GM18507 (cell line): ENCODE results near the gene AFDN.
A peak's percentile ranks its signal among the peaks of the same experiment; 100 is the strongest.

Experiments used
- DNase-seq: peaks from one replicate; pipeline ENCODE4 v3.0.0; 2011; ENCODE audit warnings: low read depth; ENCODE audit not compliant: insufficient read length; ENCODE audit errors: extremely low spot score
- FAIRE-seq: peaks from 2 replicates; lab custom pipeline; 2011; peaks lifted over from hg19 to GRCh38; lab: Jason Lieb, UNC

Gene AFDN

GRCh38 chr6:167858086-167858591, 31.4 kb downstream of the AFDN start:
- no peak for DNase-seq
- no peak for FAIRE-seq

- FAIRE-seq (no peak), DNase-seq (no peak)
These were observed 32.3 kb downstream of the AFDN start for GRCh38 chr6:167858842-167859664.

- FAIRE-seq (no peak), DNase-seq (no peak)
These were observed 34.0 kb downstream of the AFDN start for GRCh38 chr6:167860550-167861226.

- DNase-seq (no peak), FAIRE-seq (no peak)
These were observed 34.7 kb downstream of the AFDN start for GRCh38 chr6:167861424-167861823.

- no peak for DNase-seq
- FAIRE-seq = no peak
These were observed 37.2 kb downstream of the AFDN start for GRCh38 chr6:167863897-167864296.

- DNase-seq = no peak
These were observed 39.9 kb downstream of the AFDN start for GRCh38 chr6:167866642-167867041.

GRCh38 chr6:167870321-167870720, 43.6 kb downstream of the AFDN start:
- FAIRE-seq = no peak

More at GRCh38 chr6:167866642-167867041, 39.9 kb downstream of the AFDN start:
- FAIRE-seq = no peak

GRCh38 chr6:167872538-167873210, 46.0 kb downstream of the AFDN start:
- FAIRE-seq = peak; percentile 56
- DNase-seq = no peak

More at GRCh38 chr6:167870321-167870720, 43.6 kb downstream of the AFDN start:
- DNase-seq = no peak

- DNase-seq (no peak), FAIRE-seq (no peak)
These were observed 51.5 kb downstream of the AFDN start for GRCh38 chr6:167877994-167878779.

- FAIRE-seq = no peak
- DNase-seq = no peak
These were observed 52.9 kb downstream of the AFDN start for GRCh38 chr6:167879612-167880011.

- no peak for FAIRE-seq
- no peak for DNase-seq
These were observed 54.6 kb downstream of the AFDN start for GRCh38 chr6:167881327-167881726.

- FAIRE-seq (no peak), DNase-seq (no peak)
These were observed 55.5 kb downstream of the AFDN start for GRCh38 chr6:167882244-167882643.

- FAIRE-seq (no peak), DNase-seq (no peak)
These were observed 61.4 kb downstream of the AFDN start for GRCh38 chr6:167888098-167888497.

- DNase-seq (no peak), FAIRE-seq (peak; percentile 35)
These were observed 66.4 kb downstream of the AFDN start for GRCh38 chr6:167892835-167893815.

- no peak for DNase-seq
- FAIRE-seq = no peak
These were observed 68.3 kb downstream of the AFDN start for GRCh38 chr6:167894965-167895364.

GRCh38 chr6:167896648-167897047, 69.9 kb downstream of the AFDN start:
- FAIRE-seq (no peak), DNase-seq (no peak)

GRCh38 chr6:167898673-167899311, 72.1 kb downstream of the AFDN start:
- FAIRE-seq = peak; percentile 73
- no peak for DNase-seq

- DNase-seq (no peak), FAIRE-seq (no peak)
These were observed 78.1 kb downstream of the AFDN start for GRCh38 chr6:167904791-167905190.
